ENCODE results near the gene ZSCAN1. TPM values are rescaled to one million over a fixed set of nuclear protein-coding genes. Genes with fewer than 3 reads are reported as not detected.

The ZSCAN1 gene
- polyA plus RNA-seq, 1 of the 3 experiments (the other 2 are of a cell fraction), result not detected

DNA sequence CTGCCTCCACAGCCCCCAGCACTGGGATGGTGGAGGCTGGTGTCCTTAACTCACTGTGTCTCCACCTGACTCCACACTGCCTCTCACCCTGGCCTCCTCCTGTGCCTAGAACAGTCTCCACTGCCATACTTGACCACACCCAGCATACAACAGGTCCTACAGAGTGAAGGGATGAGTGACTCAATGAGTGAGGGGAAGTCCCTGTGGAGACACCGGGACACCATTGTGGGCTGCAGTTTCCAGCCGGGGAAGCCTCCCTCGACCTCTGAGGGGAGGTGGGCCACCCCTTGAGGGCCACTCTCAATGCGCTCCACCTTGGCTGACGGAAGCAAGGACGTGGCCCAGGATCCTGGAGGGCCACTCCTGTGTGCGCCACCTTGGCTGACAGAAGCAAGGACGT lies 22.4 kb downstream of the ZSCAN1 start:
- H2AFZ ChIP-seq (ENCODE audit: low read depth), result no peak overlapping the region
- no peaks in the 10 kb centered on the region for H3K27me3 ChIP-seq (ENCODE audit: insufficient read depth)
- H3K36me3 ChIP-seq (replicated peaks in 1 of 2; ENCODE audit: control insufficient read depth in 1 of 2, insufficient read depth in 2 of 2, low read length in 1 of 2), result no peaks in the 10 kb centered on the region
- H3K27ac ChIP-seq (ENCODE audit: low read depth in 2 of 2, low read length in 1 of 2), result no peak overlapping the region
- H4K20me1 ChIP-seq (ENCODE audit: insufficient read depth), result no peaks in the 10 kb centered on the region
- H3K4me2 ChIP-seq, result no peak overlapping the region
- ChIA-PET CTCF (no interaction called here), POLR2A (no interaction called here)
- no peaks in the 10 kb centered on the region for H3K4me1 ChIP-seq (ENCODE audit: control insufficient read depth in 1 of 2, insufficient read depth in 2 of 2, low read depth in 1 of 2, low read length in 1 of 2)
- no peak overlapping the region for H3K9ac ChIP-seq
- H3K9me3 ChIP-seq, result no peaks in the 10 kb centered on the region
- TF ChIP-seq TEAD4 (IDR thresholded peaks at IDR 0.05; ENCODE audit: borderline replicate concordance, insufficient read depth) (no peak), PBX3 (IDR thresholded peaks at IDR 0.05) (no peak), SIN3A (IDR thresholded peaks at IDR 0.05; ENCODE audit: borderline replicate concordance, low read depth, low read length) (no peak), EZH2phosphoT487 (IDR thresholded peaks at IDR 0.05; ENCODE audit: borderline replicate concordance, low read depth) (no peak), NFIC (IDR thresholded peaks at IDR 0.05; ENCODE audit: borderline replicate concordance) (no peak), JUND (IDR thresholded peaks at IDR 0.05) (no peak), NRF1 (IDR thresholded peaks at IDR 0.05; ENCODE audit: low read depth, low read length) (no peak), ELF1 (IDR thresholded peaks at IDR 0.05) (no peak)
- H3K9me2 ChIP-seq, result no peaks in the 10 kb centered on the region
- no peaks in the 10 kb centered on the region for H3F3A ChIP-seq (replicated peaks; ENCODE audit: insufficient read depth)
- no peak for DNase-seq
- no peaks in the 10 kb centered on the region for H3K79me2 ChIP-seq (ENCODE audit: insufficient read depth)
- no peak overlapping the region for H3K4me3 ChIP-seq (ENCODE audit: low read depth in 2 of 2, low read length in 1 of 2)
- WGBS (ENCODE audit: low lambda C conversion rate), result 17% methylated on average over 2 of the region's 8 CpGs

DNA sequence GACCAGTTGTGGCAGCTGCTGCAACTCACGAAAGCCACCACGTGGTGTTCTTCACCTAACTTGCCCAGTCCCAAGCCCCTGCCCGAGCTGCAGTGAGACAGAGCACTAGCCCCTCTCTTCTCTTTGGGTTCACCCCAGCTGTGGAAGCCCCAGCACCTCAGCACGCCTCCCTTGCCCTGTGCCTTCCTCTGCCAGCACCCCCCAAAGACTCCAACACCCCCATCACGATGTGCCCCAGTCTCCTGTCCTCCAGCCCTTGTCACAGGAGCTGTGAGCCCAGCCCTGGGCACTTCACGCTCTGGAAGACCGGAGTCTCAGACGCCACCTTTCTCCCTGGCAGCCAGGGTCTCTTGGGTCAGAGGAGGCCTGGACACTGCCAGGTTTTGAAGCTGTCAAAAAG lies 23.0 kb downstream of the ZSCAN1 start:
- no peaks in the 10 kb centered on the region for H3K79me2 ChIP-seq (ENCODE audit: insufficient read depth)

More for the DNA sequence above, 23.0 kb downstream of the ZSCAN1 start:
- Histone ChIP-seq H3K4me3 (ENCODE audit: low read depth in 2 of 2, low read length in 1 of 2) (no peak overlapping the region), H2AFZ (ENCODE audit: low read depth) (no peak overlapping the region), H3K9me3 (no peaks in the 10 kb centered on the region), H3K27me3 (ENCODE audit: insufficient read depth) (no peaks in the 10 kb centered on the region), H3K9me2 (no peaks in the 10 kb centered on the region), H3K4me1 (ENCODE audit: control insufficient read depth in 1 of 2, insufficient read depth in 2 of 2, low read depth in 1 of 2, low read length in 1 of 2) (no peaks in the 10 kb centered on the region), H3F3A (replicated peaks; ENCODE audit: insufficient read depth) (no peaks in the 10 kb centered on the region), H3K9ac (no peak overlapping the region), H3K4me2 (no peak overlapping the region), H3K27ac (ENCODE audit: low read depth in 2 of 2, low read length in 1 of 2) (no peak overlapping the region), H3K36me3 (replicated peaks in 1 of 2; ENCODE audit: control insufficient read depth in 1 of 2, insufficient read depth in 2 of 2, low read length in 1 of 2) (no peaks in the 10 kb centered on the region), H4K20me1 (ENCODE audit: insufficient read depth) (no peaks in the 10 kb centered on the region)
- no peak for DNase-seq
- WGBS (ENCODE audit: low lambda C conversion rate), result 28% methylated on average over 7 of the region's 8 CpGs
- ChIA-PET POLR2A (no interaction called here), CTCF (no interaction called here)
- TF ChIP-seq MEF2A (IDR thresholded peaks at IDR 0.05; ENCODE audit: borderline replicate concordance, low read depth) (no peak), FOXM1 (IDR thresholded peaks at IDR 0.05; ENCODE audit: low read depth) (no peak), MAX (IDR thresholded peaks at IDR 0.05; ENCODE audit: low read depth) (no peak), RFX5 (IDR thresholded peaks at IDR 0.05; ENCODE audit: low read length) (no peak), RCOR1 (IDR thresholded peaks at IDR 0.05; ENCODE audit: low read length) (no peak), NRF1 (IDR thresholded peaks at IDR 0.05; ENCODE audit: low read depth, low read length) (no peak), NFIC (IDR thresholded peaks at IDR 0.05; ENCODE audit: borderline replicate concordance) (no peak), RAD21 (IDR thresholded peaks at IDR 0.05; ENCODE audit: low read length) (no peak), RXRA (IDR thresholded peaks at IDR 0.05; ENCODE audit: borderline replicate concordance, low read depth) (no peak), ELF1 (IDR thresholded peaks at IDR 0.05) (no peak)
- TF ChIP-seq, protein P1, sequence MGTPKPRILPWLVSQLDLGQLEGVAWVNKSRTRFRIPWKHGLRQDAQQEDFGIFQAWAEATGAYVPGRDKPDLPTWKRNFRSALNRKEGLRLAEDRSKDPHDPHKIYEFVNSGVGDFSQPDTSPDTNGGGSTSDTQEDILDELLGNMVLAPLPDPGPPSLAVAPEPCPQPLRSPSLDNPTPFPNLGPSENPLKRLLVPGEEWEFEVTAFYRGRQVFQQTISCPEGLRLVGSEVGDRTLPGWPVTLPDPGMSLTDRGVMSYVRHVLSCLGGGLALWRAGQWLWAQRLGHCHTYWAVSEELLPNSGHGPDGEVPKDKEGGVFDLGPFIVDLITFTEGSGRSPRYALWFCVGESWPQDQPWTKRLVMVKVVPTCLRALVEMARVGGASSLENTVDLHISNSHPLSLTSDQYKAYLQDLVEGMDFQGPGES (IDR thresholded peaks at IDR 0.05; ENCODE audit: low read depth, low read length), result no peak
- TF ChIP-seq, protein P2, sequence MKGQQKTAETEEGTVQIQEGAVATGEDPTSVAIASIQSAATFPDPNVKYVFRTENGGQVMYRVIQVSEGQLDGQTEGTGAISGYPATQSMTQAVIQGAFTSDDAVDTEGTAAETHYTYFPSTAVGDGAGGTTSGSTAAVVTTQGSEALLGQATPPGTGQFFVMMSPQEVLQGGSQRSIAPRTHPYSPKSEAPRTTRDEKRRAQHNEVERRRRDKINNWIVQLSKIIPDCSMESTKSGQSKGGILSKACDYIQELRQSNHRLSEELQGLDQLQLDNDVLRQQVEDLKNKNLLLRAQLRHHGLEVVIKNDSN (IDR thresholded peaks at IDR 0.05; ENCODE audit: borderline replicate concordance, low read depth), result no peak
- TF ChIP-seq, protein P3, sequence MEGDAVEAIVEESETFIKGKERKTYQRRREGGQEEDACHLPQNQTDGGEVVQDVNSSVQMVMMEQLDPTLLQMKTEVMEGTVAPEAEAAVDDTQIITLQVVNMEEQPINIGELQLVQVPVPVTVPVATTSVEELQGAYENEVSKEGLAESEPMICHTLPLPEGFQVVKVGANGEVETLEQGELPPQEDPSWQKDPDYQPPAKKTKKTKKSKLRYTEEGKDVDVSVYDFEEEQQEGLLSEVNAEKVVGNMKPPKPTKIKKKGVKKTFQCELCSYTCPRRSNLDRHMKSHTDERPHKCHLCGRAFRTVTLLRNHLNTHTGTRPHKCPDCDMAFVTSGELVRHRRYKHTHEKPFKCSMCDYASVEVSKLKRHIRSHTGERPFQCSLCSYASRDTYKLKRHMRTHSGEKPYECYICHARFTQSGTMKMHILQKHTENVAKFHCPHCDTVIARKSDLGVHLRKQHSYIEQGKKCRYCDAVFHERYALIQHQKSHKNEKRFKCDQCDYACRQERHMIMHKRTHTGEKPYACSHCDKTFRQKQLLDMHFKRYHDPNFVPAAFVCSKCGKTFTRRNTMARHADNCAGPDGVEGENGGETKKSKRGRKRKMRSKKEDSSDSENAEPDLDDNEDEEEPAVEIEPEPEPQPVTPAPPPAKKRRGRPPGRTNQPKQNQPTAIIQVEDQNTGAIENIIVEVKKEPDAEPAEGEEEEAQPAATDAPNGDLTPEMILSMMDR (IDR thresholded peaks at IDR 0.05), result no peak

Measured in SK-N-SH (cell line).